B cell (primary cell): ENCODE results near the gene CRACR2A.

Experiments used
- CTCF ChIP-seq: fragments of 200-600 bp; IDR thresholded peaks from one replicate; pipeline ENCODE4 v1.8.0; 2022; ENCODE audit warnings: antibody characterized with exemption, mild to moderate bottlenecking
- EZH2 ChIP-seq: IDR thresholded peaks from 2 replicates; pipeline ENCODE4 v1.6.1; 2012; ENCODE audit warnings: borderline replicate concordance, low read depth, mild to moderate bottlenecking, moderate library complexity, low read length; ENCODE audit not compliant: insufficient read depth, poor library complexity, severe bottlenecking

DNA sequence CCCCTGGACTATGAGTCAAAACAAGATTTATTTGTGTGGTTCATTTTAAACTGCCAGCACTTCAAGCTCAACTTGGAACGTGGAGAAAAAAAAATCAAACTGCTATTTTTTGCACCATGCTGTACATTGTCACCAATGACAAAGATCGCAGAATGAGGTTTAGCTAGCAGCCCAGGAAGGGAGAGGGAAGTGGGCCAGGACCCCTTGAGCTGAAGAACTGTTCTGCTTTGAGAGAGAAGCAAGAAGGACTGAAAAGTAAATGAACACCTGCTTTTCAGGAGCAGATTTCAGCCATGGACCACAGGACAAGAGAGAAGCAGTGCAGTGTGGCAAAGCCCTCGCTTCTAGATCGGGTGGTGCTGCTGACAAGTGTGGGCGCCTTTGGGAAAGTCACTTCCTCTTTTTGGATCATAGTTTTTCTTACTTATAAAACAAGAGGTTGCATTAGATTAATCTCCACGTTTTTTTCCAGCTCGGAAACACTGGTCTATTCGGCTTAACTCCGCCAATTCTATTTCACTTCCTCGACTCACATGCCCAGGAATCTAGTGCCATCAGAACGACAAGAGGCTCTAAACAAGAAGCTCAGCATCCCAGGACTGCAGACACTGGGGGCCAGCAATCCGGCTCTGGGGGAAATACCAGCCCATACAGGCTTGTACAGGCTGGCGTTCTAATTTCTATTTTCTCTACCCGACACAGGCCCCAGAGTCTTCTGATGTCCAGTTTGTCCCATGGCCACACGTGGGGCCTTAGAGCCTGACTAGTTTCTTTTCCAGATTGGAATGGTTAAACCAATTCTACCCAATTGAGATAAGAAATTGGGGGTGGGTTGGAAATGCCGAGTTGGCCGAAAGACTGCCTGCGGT lies 129.9 kb downstream of the CRACR2A start:
- no peak for TF ChIP-seq CTCF
- TF ChIP-seq EZH2 = no peak
